Endothelial cell of umbilical vein (primary cell): ENCODE measurements around the gene UFD1. TPM values are rescaled to one million over a fixed set of nuclear protein-coding genes. Genes with fewer than 3 reads are reported as not detected.

ENCODE experiments used
- BruUV-seq: library from RNA; stranded (reverse); fragments of 400-500 nt; replicated peaks from 2 replicates; lab custom pipeline; 2021; lab: Mats Ljungman, UMichigan
- CTCF ChIA-PET: fragments of 300-600, 350-600 bp; sonication (Branson Sonifier 250); formaldehyde crosslinking; loops from one replicate; lab custom pipeline; 2021; ENCODE audit warnings: antibody characterized with exemption, inconsistent platforms; lab: Charles Lee
- POLR2A ChIA-PET: fragments of 300-600, 350-600 bp; sonication (Branson Sonifier 250); formaldehyde crosslinking; loops from one replicate; lab custom pipeline; 2021; ENCODE audit warnings: antibody characterized with exemption, inconsistent platforms; lab: Charles Lee
- DNase-seq: peaks from one replicate; pipeline ENCODE4 v3.0.0-alpha.2; 2011; ENCODE audit warnings: low read depth, low spot score
- FAIRE-seq: peaks from 2 replicates; lab custom pipeline; 2011; peaks lifted over from hg19 to GRCh38; lab: Jason Lieb, UNC
- H2AFZ ChIP-seq: 2 replicates; pipeline ENCODE4 v1.6.0; 2012; ENCODE audit warnings: low read depth, low read length, control low read depth, inconsistent platforms
- H3K27ac ChIP-seq: 2 replicates; pipeline ENCODE4 v1.5.1; 2011; ENCODE audit warnings: low read depth, mild to moderate bottlenecking, control low read depth, low read length, moderate library complexity; ENCODE audit not compliant: insufficient read depth
- H3K27me3 ChIP-seq, 2 experiments: 2 replicates each; pipeline versions ENCODE4 v1.6.0 to v1.6.1; 2011; ENCODE audit warnings: low read length in 2 of 2, mixed read lengths in 1 of 2; ENCODE audit not compliant: control insufficient read depth in 2 of 2, insufficient read depth in 2 of 2
- H3K36me3 ChIP-seq, 2 experiments: 2 replicates in 1 of 2; 3 replicates in 1 of 2; pipeline ENCODE4 v1.5.1; 2011; ENCODE audit warnings: low read length in 2 of 2, mild to moderate bottlenecking in 1 of 2, moderate library complexity in 1 of 2; ENCODE audit not compliant: control insufficient read depth in 2 of 2, insufficient read depth in 2 of 2; ENCODE audit errors: extremely low read depth in 1 of 2
- H3K4me1 ChIP-seq: 3 replicates; pipeline ENCODE4 v1.5.1; 2011; ENCODE audit warnings: mild to moderate bottlenecking, low read length; ENCODE audit not compliant: control insufficient read depth, insufficient read depth; ENCODE audit errors: extremely low read depth
- H3K4me2 ChIP-seq: 2 replicates; pipeline ENCODE4 v1.6.1; 2011; ENCODE audit warnings: low read length, control low read depth, mixed read lengths; ENCODE audit not compliant: insufficient read depth
- H3K4me3 ChIP-seq, 3 experiments: fragments of 200-600 bp in 1 of 3; sonication (generic), shearing (Covaris generic) in 1 of 3; replicated peaks in 1 of 3; 2 replicates each; pipeline ENCODE4 v1.5.1; 2011 to 2016; ENCODE audit warnings: control low read depth in 3 of 3, low read length in 3 of 3, mild to moderate bottlenecking in 2 of 3, inconsistent platforms in 1 of 3, low read depth in 1 of 3, moderate library complexity in 1 of 3; ENCODE audit not compliant: insufficient read depth in 1 of 3
- H3K79me2 ChIP-seq: 2 replicates; pipeline ENCODE4 v1.6.0; 2012; ENCODE audit warnings: low read length, inconsistent platforms; ENCODE audit not compliant: control insufficient read depth, insufficient read depth
- H3K9ac ChIP-seq: replicated peaks from 2 replicates; pipeline ENCODE3; 2011; ENCODE audit warnings: low read length, control low read depth; ENCODE audit not compliant: insufficient read depth; ENCODE audit errors: extremely low read depth
- H3K9me1 ChIP-seq: replicated peaks from 3 replicates; pipeline ENCODE4 v1.6.0; 2011; ENCODE audit warnings: mild to moderate bottlenecking, low read length; ENCODE audit not compliant: control insufficient read depth, insufficient read depth; ENCODE audit errors: extremely low read depth
- H3K9me3 ChIP-seq: replicated peaks from 2 replicates; pipeline ENCODE4 v1.5.1; 2012; ENCODE audit warnings: low read length, inconsistent platforms; ENCODE audit not compliant: control insufficient read depth, insufficient read depth
- H4K20me1 ChIP-seq: replicated peaks from 2 replicates; pipeline ENCODE3; 2011; ENCODE audit warnings: mild to moderate bottlenecking, low read length; ENCODE audit not compliant: control insufficient read depth, insufficient read depth; ENCODE audit errors: extremely low read depth
- CTCF ChIP-seq, 2 donors: IDR thresholded peaks; 1 replicate in 1 of 2; 2 replicates in 1 of 2; pipeline ENCODE4 v1.5.1; 2011; ENCODE audit warnings: low read length in 2 of 2, mild to moderate bottlenecking in 2 of 2, moderate library complexity in 2 of 2, control low read depth in 1 of 2, inconsistent platforms in 1 of 2, low read depth in 1 of 2; ENCODE audit not compliant: insufficient read depth in 1 of 2; ENCODE audit errors: extremely low read depth in 1 of 2
- FOS ChIP-seq: IDR thresholded peaks from 2 replicates; pipeline ENCODE4 v1.6.1; 2011; ENCODE audit warnings: mild to moderate bottlenecking, low read length, moderate library complexity, borderline replicate concordance; ENCODE audit not compliant: insufficient read depth
- GATA2 ChIP-seq: IDR thresholded peaks from 2 replicates; pipeline ENCODE4 v1.7.0; 2011; ENCODE audit warnings: low read depth, mild to moderate bottlenecking, moderate library complexity, mixed read lengths, low read length; ENCODE audit not compliant: insufficient read length, insufficient read depth
- MAX ChIP-seq: IDR thresholded peaks from 2 replicates; pipeline ENCODE4 v1.6.1; 2011; ENCODE audit not compliant: insufficient read depth, insufficient read length
- MYC ChIP-seq: IDR thresholded peaks from one replicate; pipeline ENCODE4 v1.6.1; 2011; ENCODE audit warnings: mild to moderate bottlenecking, low read depth, low read length
- POLR2A ChIP-seq: IDR thresholded peaks from 2 replicates; pipeline ENCODE4 v1.6.1; 2012; ENCODE audit warnings: low read depth, mild to moderate bottlenecking, control low read depth, low read length
- POLR2AphosphoS5 ChIP-seq: IDR thresholded peaks from 2 replicates; pipeline ENCODE4 v1.6.1; 2012; ENCODE audit warnings: low read depth, mild to moderate bottlenecking, control low read depth, low read length, moderate library complexity; ENCODE audit not compliant: insufficient read depth
- dilution Hi-C: fragments of 300-500 bp; cut with MboI; formaldehyde crosslinking; loops from one replicate; pipeline ENCODE4 v1.15.0; 2019; ENCODE audit warnings: low sequenced_read_pairs; ENCODE audit not compliant: extremely low pct_ligation_motif_present
- intact Hi-C: fragments of 100-400 bp; cut with micrococcal nuclease; formaldehyde crosslinking; loops from one replicate; pipeline ENCODE4 v1.10.0; 2022
- polyA plus RNA-seq, 4 experiments: library from polyadenylated mRNA; depleted of rRNA in 3 of 4; stranded (reverse) in 3 of 4; unstranded in 1 of 4; fragments of >200 nt; gene quantifications; 2 replicates each; pipeline versions ENCODE4 v1.2.1 to v1.2.3, GENCODE V29; 2011 to 2012; ENCODE audit warnings: missing spikeins in 1 of 4
- total RNA-seq: library from RNA; stranded (reverse); gene quantifications from 2 replicates; pipeline ENCODE4 v1.2.3, GENCODE V29; 2021

UFD1 gene
- total and polyA plus RNA-seq, 2 donors (not counting 3 experiments of a cell fraction or from before 2014, with no cell fraction given): 127 to 228 TPM

GRCh38 chr22:19524170-19525115 is 45.5 kb upstream of the UFD1 start, which contains the start of gene CLDN5:
Gene CLDN5 (minus strand): TSS chr22:19524410. CDS start chr22:19524255, 155 bp downstream.
- no peaks in the 10 kb centered on the region for H4K20me1 ChIP-seq
- H3K9me3 ChIP-seq: no peaks in the 10 kb centered on the region
- peaks cover 28% of the 10 kb centered on the region for H3K79me2 ChIP-seq
- H3K27me3 ChIP-seq: no peaks in the 10 kb centered on the region
- intact Hi-C loops: loop anchor here (1.0 to 2.0 kb wide), 5 partner anchors 9 to 96 kb away; partner anchors contain the start of genes CDC45 and UFD1
- H3K9me1 ChIP-seq: no peaks in the 10 kb centered on the region
- peaks cover 0 to 2% of the 10 kb centered on the region in 2 experiments for H3K36me3 ChIP-seq
- H3K4me3 ChIP-seq: peak within 1 kb of the TSS; percentile 53 to 75 (median 61)
- H3K4me1 ChIP-seq: peaks cover 44% of the 10 kb centered on the region
- dilution Hi-C loops: no loop called here
- peak within 1 kb of the TSS; percentile 48 for H3K9ac ChIP-seq
- CTCF ChIA-PET: interaction anchor here (0.9 to 3.1 kb wide), 6 partner anchors 9 to 105 kb away, joined by 3 to 26 read pairs (median 9); no protein-coding TSS in a partner anchor
- TF ChIP-seq GATA2: no peak
- TF ChIP-seq POLR2AphosphoS5: peak; percentile 81
- no peak for TF ChIP-seq FOS
- TF ChIP-seq MYC: no peak
- TF ChIP-seq POLR2A: peak; percentile 96
- TF ChIP-seq CTCF (IDR thresholded peaks at IDR 0.05; ENCODE audit: extremely low read depth in 1 of 2, insufficient read depth in 1 of 2, low read depth in 1 of 2, low read length in 2 of 2): no peak
- no peak for TF ChIP-seq MAX
- DNase-seq: peak; percentile 91
- peak; percentile 83 for FAIRE-seq
- peak within 1 kb of the TSS; percentile 45 for H3K4me2 ChIP-seq
- POLR2A ChIA-PET: interaction anchor here (0.7 to 2.0 kb wide), 9 partner anchors 9 to 105 kb away, joined by 3 to 8 read pairs (median 5); partner anchors contain the start of gene CDC45
- peak within 1 kb of the TSS; percentile 55 for H3K27ac ChIP-seq
- peak within 1 kb of the TSS; percentile 48 for H2AFZ ChIP-seq
- TSS peak; percentile 52 for BruUV-seq
